NCI-H460 (cell line): ENCODE results near the gene SLC25A21. TPM values are rescaled to one million over a fixed set of nuclear protein-coding genes. Genes with fewer than 3 reads are reported as not detected.

Source experiments
- small RNA-seq, 2 experiments: library from RNA; depleted of rRNA; stranded (forward); fragments of <200 nt; gene quantifications; one replicate each; pipeline ENCODE3, GENCODE V24; 2014
- total RNA-seq: library from RNA; depleted of rRNA; stranded (reverse); fragments of >200 nt; shearing (Covaris generic); gene quantifications from 2 replicates; pipeline ENCODE4 v1.2.3, GENCODE V29; 2014; rRNA removed

Gene SLC25A21
- total RNA-seq, 1 experiment from 2014 or later = 1.7 TPM

Small RNA genes within 50 kb of the gene (small RNA-seq; reads per million reads assigned to genes)
- 0 reads per million in 2 experiments for gene MIR4503
- gene RNU6-273P = 0 reads per million in 2 experiments

Other genes with a start within 250 kb of the SLC25A21 start
- gene MIPOL1, start 25.3 kb upstream of the SLC25A21 start, total RNA-seq = 24.4 and 29.7 TPM in 2 replicates